Glomerular endothelial cell (primary cell): ENCODE data around the gene RBP3. TPM values are rescaled to one million over a fixed set of nuclear protein-coding genes. Genes with fewer than 3 reads are reported as not detected.

ENCODE experiments used
- DNase-seq: peaks from one replicate; pipeline ENCODE4 v3.0.0-alpha.2; 2011; ENCODE audit warnings: low read depth, low spot score; ENCODE audit errors: extremely low read depth
- total RNA-seq: library from RNA; depleted of rRNA; stranded (reverse); fragments of >200 nt; gene quantifications from 2 replicates; pipeline ENCODE4 v1.2.3, GENCODE V29; 2015

Gene RBP3
- total RNA-seq, 1 donor from 2014 or later, result not detected

DNA sequence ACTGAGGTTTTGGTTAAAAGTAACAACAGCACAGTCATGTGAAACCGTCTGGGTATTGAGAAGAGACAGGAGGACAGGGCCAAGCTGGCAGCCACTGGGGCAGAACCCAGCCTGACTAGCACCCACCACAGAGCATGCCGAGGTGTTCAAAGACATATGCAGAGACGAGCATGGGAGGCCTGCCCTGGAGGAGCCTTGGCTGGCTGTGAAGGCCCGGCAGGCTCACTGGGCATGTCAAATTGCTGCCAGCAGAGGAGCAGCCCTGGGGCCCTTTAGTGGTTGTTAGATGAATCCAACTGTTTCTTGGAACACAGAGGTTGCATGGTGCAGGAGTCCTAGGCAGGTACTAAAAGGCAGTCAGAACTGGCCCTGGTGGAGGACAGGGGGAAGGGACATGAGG lies 30.9 kb upstream of the RBP3 start:
- DNase-seq, result no peak

DNA sequence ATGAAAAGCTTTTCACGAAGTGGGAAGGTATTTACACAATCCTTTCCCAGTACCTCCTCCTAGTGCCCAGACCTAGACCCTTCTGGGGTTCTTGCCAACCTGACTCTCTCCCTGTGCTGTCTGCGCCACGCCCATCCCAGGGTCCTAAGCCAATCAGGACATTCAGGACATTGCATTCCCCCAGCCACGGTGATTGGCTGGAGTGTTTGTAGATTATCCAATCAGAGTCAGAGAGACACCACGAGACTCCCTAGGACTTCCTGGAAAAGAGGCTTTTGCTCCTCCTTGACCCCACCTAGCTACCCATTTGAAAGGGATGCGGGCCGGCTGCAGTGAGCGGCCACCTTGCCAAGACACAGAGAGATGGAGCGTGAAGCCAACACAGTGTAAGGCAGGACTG lies 29.5 kb upstream of the RBP3 start:
- DNase-seq, result no peak

DNA sequence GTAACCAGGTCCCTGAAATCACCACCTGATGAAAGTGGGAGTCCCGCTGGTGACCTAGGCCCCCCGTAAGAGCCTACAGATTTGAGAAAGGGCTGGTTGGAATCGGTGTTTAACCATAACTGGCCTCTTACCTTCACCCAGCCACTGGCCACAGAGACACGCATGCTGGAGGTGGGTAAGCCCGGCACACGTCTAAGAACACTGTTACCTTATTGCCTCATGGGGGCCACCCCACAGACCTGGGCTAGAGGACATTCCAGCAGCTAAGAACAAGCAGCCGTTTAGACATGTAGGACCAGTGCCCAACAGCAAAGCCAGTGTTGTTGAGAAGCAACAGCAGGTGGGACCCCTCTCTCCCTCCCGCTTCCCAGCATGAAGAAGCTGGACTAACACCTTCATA lies 28.4 kb upstream of the RBP3 start:
- no peak for DNase-seq

- DNase-seq, result no peak
These were observed 27.4 kb upstream of the RBP3 start for GRCh38 chr10:47320812-47321211.

DNA sequence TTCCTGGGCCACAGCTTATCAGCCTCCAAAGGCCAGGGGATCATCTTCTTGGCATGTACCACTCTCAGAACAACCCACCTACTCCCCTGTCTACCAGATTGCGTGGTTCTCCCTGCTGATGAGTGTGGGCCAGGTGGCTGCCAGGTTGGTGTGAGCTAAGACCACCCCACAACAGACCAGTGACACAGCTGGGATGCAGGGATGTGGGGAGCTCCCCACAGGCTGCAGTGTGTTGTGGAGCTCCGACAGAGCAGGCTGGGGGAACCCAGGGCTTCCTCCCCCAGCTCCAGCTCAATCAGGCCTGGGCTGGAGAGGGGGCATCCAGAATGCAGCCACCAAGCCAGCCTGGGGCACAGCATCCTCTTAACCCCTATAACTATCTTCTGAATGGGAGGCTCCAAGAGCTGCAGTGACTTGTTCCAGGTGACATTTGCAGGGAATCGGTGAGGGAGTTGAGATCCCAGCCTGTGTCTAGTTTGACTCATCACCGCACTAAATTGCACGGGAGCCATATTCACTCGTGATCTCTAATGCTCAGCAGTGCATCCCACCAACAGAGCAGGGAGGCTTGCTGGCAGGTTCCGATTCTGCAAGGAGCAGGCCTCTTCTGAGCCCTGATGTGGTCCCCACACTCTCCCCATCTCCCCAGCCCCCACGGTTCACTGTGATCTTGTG lies 26.5 kb upstream of the RBP3 start:
- no peak for DNase-seq

DNA sequence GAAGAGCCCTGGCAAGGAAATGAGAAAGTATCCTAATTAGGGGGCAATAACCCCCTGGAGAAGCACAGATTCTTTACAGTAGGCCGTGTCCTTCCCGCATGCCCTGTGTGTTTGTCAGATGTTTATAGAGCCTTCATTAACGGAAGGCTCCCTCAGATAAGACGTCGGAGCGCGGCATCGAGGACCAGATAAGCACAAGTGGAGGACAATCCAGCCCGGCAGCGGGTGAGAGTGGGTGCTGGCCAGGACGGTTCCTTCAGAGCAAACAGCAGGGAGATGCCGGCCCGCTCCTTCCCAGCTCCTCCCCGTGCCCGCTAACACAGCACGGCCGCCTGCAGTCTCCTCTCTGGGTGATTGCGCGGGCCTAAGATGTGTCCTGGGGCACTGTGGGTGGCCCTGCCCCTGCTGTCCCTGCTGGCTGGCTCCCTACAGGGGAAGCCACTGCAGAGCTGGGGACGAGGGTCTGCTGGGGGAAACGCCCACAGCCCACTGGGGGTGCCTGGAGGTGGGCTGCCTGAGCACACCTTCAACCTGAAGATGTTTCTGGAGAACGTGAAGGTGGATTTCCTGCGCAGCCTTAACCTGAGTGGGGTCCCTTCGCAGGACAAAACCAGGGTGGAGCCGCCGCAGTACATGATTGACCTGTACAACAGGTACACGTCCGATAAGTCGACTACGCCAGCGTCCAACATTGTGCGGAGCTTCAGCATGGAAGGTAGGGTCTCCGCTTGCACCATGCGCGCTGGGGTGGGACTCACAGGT lies 25.7 kb upstream of the RBP3 start, which contains the start of gene GDF2:
Gene GDF2 (plus strand): TSS at position 155 of the 762 bp plus-strand sequence. CDS start 215 bp downstream, at position 370.
- no peak for DNase-seq

DNA sequence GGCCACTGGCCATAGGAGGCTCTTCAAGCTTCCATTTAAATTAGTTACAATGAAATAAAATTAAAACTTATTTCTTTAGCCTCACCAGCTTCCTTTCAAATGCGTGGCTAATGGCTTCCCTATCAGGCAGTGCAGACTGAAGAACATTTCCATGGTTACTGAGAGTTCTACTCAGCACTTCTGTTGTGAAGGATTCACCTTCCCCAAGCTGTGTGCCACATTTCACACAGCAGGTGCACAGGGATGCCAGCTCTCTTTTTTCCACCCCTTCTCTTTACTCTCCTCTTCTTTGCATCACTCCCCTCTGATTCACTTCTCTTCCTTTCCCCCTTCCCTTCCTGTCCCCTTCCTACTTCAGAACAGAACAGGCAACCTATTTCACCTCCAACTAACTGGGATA lies 25.1 kb upstream of the RBP3 start:
- no peak for DNase-seq

GRCh38 chr10:47323636-47324296 lies 24.4 kb upstream of the RBP3 start:
- DNase-seq, result no peak

DNA sequence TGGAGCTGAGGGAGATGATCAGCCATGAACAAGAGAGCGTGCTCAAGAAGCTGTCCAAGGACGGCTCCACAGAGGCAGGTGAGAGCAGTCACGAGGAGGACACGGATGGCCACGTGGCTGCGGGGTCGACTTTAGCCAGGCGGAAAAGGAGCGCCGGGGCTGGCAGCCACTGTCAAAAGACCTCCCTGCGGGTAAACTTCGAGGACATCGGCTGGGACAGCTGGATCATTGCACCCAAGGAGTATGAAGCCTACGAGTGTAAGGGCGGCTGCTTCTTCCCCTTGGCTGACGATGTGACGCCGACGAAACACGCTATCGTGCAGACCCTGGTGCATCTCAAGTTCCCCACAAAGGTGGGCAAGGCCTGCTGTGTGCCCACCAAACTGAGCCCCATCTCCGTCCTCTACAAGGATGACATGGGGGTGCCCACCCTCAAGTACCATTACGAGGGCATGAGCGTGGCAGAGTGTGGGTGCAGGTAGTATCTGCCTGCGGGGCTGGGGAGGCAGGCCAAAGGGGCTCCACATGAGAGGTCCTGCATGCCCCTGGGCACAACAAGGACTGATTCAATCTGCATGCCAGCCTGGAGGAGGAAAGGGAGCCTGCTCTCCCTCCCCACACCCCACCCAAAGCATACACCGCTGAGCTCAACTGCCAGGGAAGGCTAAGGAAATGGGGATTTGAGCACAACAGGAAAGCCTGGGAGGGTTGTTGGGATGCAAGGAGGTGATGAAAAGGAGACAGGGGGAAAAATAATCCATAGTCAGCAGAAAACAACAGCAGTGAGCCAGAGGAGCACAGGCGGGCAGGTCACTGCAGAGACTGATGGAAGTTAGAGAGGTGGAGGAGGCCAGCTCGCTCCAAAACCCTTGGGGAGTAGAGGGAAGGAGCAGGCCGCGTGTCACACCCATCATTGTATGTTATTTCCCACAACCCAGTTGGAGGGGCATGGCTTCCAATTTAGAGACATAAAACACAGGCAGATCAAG lies 22.6 kb upstream of the RBP3 start:
- DNase-seq, result no peak

DNA sequence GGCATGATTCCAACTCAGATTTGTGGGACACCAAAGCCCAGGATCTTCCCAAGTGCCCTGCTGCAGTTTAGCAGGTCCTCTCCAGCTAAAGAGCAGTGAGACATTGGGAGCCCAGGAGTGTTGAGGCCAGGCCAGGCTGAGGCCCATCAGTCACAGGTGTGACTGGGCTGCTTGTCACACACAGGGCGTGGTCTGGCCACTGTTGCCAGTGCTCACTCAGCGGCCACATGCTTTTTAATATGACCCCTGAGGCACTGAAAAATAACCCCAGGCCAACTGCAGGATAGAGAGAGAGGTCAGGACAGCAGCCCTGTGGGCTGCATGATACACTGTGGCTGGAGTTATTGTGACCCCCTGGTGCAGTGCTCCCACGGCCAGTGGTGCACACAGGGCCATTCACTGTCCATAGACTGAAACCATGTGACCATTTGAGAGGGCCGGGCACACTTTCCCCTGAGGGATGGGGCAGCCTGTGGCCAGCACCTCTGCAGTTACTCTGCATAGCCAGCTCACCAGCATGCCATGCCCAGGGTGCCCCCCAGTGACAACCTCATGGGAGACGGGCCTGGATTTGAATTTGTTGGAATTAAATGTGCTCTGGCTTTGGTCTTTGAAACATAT lies 21.7 kb upstream of the RBP3 start:
- no peak for DNase-seq

GRCh38 chr10:47326927-47327330 lies 21.2 kb upstream of the RBP3 start:
- DNase-seq, result no peak

DNA sequence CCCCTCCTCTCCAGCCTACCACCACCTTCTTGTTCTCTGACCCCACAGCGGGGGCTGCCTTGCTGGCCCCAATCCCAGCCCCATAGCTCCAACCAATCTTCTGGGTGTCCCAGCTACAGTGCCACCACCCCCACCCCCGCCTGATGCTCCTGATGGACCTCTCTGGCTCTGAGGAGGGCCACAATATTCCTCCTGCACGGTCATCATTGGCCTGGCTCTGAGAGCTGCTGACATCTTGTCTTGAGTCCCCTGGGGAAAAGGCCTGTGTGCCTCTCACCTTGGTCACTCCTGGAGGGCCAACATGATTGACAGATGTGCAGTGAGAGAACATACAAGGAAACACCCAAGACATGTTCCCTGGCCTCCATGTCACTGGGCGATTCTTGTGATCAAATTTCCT lies 18.3 kb upstream of the RBP3 start:
- DNase-seq, result no peak

DNA sequence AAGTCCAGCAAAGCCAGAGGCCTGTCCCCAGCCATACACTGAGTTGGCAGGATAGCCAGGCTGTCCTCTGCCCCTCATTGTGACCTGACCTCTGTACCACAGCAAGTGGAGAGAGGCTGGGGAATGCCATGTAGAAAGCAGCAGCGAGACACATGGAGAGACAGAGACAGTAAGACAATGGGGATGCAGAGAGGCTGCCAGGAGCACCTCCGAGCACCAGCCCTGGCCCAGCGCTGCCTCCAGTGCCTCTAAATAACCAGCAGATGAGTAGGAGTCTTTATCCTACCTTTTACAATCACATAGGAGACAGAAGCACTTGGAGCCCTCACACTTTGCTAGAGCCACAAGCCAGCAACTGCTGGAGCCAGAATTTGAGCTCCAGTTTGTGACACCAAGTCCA lies 17.8 kb upstream of the RBP3 start:
- no peak for DNase-seq

- no peak for DNase-seq
These were observed 17.4 kb upstream of the RBP3 start for GRCh38 chr10:47330804-47331203.

GRCh38 chr10:47331491-47331890 lies 16.7 kb upstream of the RBP3 start:
- no peak for DNase-seq

DNA sequence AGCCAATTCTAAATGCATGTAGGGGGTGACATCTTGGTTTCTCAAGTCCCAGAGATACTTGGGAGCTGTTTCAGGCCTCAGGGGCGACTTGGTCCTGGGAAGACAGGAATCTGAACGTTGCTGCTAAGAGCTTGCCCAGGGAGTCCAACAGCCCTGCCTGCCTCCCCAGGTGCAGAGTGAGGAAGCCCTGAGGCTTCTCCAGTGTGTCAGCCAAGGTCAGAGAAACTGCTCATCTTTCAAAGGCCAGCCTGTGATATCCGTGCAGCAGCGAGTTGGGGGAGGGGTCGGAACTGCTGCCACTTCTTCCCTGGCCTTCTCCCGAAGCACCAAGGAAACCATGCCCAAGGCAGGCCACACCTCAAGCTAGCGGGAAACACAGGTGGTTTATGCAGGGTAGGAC lies 16.2 kb upstream of the RBP3 start:
- no peak for DNase-seq

DNA sequence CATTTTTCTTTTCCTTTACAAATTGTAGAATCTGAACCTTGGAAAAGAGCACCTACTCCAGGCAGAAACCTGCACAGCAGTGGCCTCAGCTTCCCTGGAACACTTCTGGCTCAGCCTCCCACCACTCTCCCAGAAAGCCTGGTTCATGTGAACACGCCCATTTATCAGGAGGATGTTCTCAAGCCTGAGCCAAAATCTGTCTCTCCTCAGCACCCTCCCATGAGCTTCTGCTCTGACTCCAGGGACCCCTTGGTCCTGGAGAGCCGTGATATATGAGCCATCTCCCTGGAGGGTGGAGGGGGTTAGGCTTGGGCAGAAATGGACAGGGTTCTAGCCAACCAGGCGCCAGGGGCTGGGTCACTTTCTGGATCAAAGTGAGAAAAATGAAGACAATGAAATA lies 15.8 kb upstream of the RBP3 start:
- no peak for DNase-seq

GRCh38 chr10:47332946-47333345 lies 15.2 kb upstream of the RBP3 start:
- no peak for DNase-seq

- no peak for DNase-seq
These were observed 14.6 kb upstream of the RBP3 start for GRCh38 chr10:47333532-47333931.
